GM12892 (cell line): Measurements from ENCODE around the gene GNA15.

ENCODE experiments used
- POLR2A ChIP-seq: IDR thresholded peaks from 2 replicates; pipeline ENCODE4 v1.6.1; 2011; ENCODE audit warnings: low read depth, low read length, control low read depth
- POLR2AphosphoS5 ChIP-seq: IDR thresholded peaks from 2 replicates; pipeline ENCODE4 v1.6.1; 2011; ENCODE audit warnings: low read depth, low read length, control low read depth

DNA sequence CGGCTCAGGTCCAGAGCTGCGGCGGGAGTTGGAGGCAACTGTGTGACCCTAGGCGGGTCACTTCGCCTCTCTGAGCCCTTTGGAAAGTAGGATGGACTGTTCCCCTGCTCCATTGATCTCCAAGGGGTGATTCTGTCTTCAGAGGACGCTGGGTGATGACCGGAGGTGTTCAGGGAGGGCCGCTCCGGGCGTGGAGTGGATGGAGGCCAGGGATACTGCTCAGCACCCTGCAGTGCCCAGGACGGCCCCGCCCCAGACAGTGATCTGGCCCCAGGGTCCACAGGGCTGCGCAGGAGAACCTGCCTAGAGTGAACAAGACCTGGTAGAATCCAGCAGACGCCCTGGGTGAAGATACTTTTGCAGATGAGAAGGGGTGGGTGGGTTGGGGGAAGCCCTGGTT, 56.9 kb downstream of the GNA15 start:
- no peak for TF ChIP-seq POLR2AphosphoS5
- TF ChIP-seq POLR2A = no peak
